Measurements from ENCODE around the gene CLHC1. TPM values are rescaled to one million over a fixed set of nuclear protein-coding genes. Genes with fewer than 3 reads are reported as not detected.

CLHC1 gene
- total and polyA plus RNA-seq, 2 donors (not counting 3 experiments of a cell fraction or from before 2014, with no cell fraction given), result 2.4 to 12.3 TPM

- no peaks in the 10 kb centered on the region for H4K20me1 ChIP-seq (replicated peaks; ENCODE audit: control insufficient read depth, extremely low read depth, insufficient read depth, low read length)
- DNase-seq (ENCODE audit: low read depth, low spot score) (no peak), FAIRE-seq (no peak)
- no TSS peak for BruUV-seq (replicated peaks)
- CTCF ChIA-PET, result no interaction called here
- H3K4me3 ChIP-seq (replicated peaks in 1 of 3; ENCODE audit: insufficient read depth in 1 of 3, low read depth in 1 of 3, low read length in 3 of 3), result no peak overlapping the region
- POLR2A ChIA-PET, result no interaction called here
- H2AFZ ChIP-seq (ENCODE audit: low read depth, low read length), result no peak overlapping the region
- no peak overlapping the region for H3K4me2 ChIP-seq (ENCODE audit: insufficient read depth, low read length)
- no peak overlapping the region for H3K27ac ChIP-seq (ENCODE audit: insufficient read depth, low read depth, low read length)
- no peaks in the 10 kb centered on the region for H3K9me3 ChIP-seq (replicated peaks; ENCODE audit: control insufficient read depth, insufficient read depth, low read length)
- H3K4me1 ChIP-seq (ENCODE audit: control insufficient read depth, extremely low read depth, insufficient read depth, low read length), result no peaks in the 10 kb centered on the region
- dilution Hi-C loops (cut with MboI; ENCODE audit: extremely low pct_ligation_motif_present, low sequenced_read_pairs), result no loop called here
- H3K9ac ChIP-seq (replicated peaks; ENCODE audit: extremely low read depth, insufficient read depth, low read length), result no peak overlapping the region
- no peak for TF ChIP-seq CTCF (IDR thresholded peaks at IDR 0.05; ENCODE audit: extremely low read depth in 1 of 2, insufficient read depth in 1 of 2, low read depth in 1 of 2, low read length in 2 of 2)
- no peak for TF ChIP-seq MAX (IDR thresholded peaks at IDR 0.05; ENCODE audit: insufficient read depth, insufficient read length)
- no peak for TF ChIP-seq EZH2 (IDR thresholded peaks at IDR 0.05; ENCODE audit: borderline replicate concordance, low read depth, low read length, severe bottlenecking)
- no peaks in the 10 kb centered on the region for H3K27me3 ChIP-seq (ENCODE audit: control insufficient read depth in 2 of 2, insufficient read depth in 2 of 2, low read length in 2 of 2)
- no peaks in the 10 kb centered on the region for H3K9me1 ChIP-seq (replicated peaks; ENCODE audit: control insufficient read depth, extremely low read depth, insufficient read depth, low read length)
- no peaks in the 10 kb centered on the region for H3K36me3 ChIP-seq (ENCODE audit: control insufficient read depth in 2 of 2, extremely low read depth in 1 of 2, insufficient read depth in 2 of 2, low read length in 2 of 2)
- intact Hi-C loops (cut with micrococcal nuclease), result no loop called here
- no peaks in the 10 kb centered on the region for H3K79me2 ChIP-seq (ENCODE audit: control insufficient read depth, insufficient read depth, low read length)
Observed at GRCh38 chr2:55204950-55205349, 27.1 kb downstream of the CLHC1 start.

- intact Hi-C loops (cut with micrococcal nuclease) (no loop called here), dilution Hi-C loops (cut with MboI; ENCODE audit: extremely low pct_ligation_motif_present, low sequenced_read_pairs) (no loop called here)
- no peak overlapping the region for H3K4me2 ChIP-seq (ENCODE audit: insufficient read depth, low read length)
- no peak overlapping the region for H2AFZ ChIP-seq (ENCODE audit: low read depth, low read length)
- no peaks in the 10 kb centered on the region for H3K4me1 ChIP-seq (ENCODE audit: control insufficient read depth, extremely low read depth, insufficient read depth, low read length)
- POLR2A ChIA-PET, result no interaction called here
- no peaks in the 10 kb centered on the region for H3K9me3 ChIP-seq (replicated peaks; ENCODE audit: control insufficient read depth, insufficient read depth, low read length)
- no TSS peak for BruUV-seq (replicated peaks)
- H3K9ac ChIP-seq (replicated peaks; ENCODE audit: extremely low read depth, insufficient read depth, low read length), result no peak overlapping the region
- H3K36me3 ChIP-seq (ENCODE audit: control insufficient read depth in 2 of 2, extremely low read depth in 1 of 2, insufficient read depth in 2 of 2, low read length in 2 of 2), result no peaks in the 10 kb centered on the region
- H3K27me3 ChIP-seq (ENCODE audit: control insufficient read depth in 2 of 2, insufficient read depth in 2 of 2, low read length in 2 of 2), result no peaks in the 10 kb centered on the region
- no peaks in the 10 kb centered on the region for H4K20me1 ChIP-seq (replicated peaks; ENCODE audit: control insufficient read depth, extremely low read depth, insufficient read depth, low read length)
- H3K27ac ChIP-seq (ENCODE audit: insufficient read depth, low read depth, low read length), result no peak overlapping the region
- no peaks in the 10 kb centered on the region for H3K79me2 ChIP-seq (ENCODE audit: control insufficient read depth, insufficient read depth, low read length)
- DNase-seq (ENCODE audit: low read depth, low spot score) (no peak), FAIRE-seq (no peak)
- no peak overlapping the region for H3K4me3 ChIP-seq (replicated peaks in 1 of 3; ENCODE audit: insufficient read depth in 1 of 3, low read depth in 1 of 3, low read length in 3 of 3)
- H3K9me1 ChIP-seq (replicated peaks; ENCODE audit: control insufficient read depth, extremely low read depth, insufficient read depth, low read length), result no peaks in the 10 kb centered on the region
- CTCF ChIA-PET, result no interaction called here
- TF ChIP-seq JUN (IDR thresholded peaks at IDR 0.05; ENCODE audit: borderline replicate concordance, insufficient read depth, insufficient read length, low read depth) (no peak), MAX (IDR thresholded peaks at IDR 0.05; ENCODE audit: insufficient read depth, insufficient read length) (no peak), MYC (IDR thresholded peaks at IDR 0.05; ENCODE audit: low read depth, low read length) (no peak), CTCF (IDR thresholded peaks at IDR 0.05; ENCODE audit: extremely low read depth in 1 of 2, insufficient read depth in 1 of 2, low read depth in 1 of 2, low read length in 2 of 2) (no peak), POLR2A (IDR thresholded peaks at IDR 0.05; ENCODE audit: low read depth, low read length) (no peak), EZH2 (IDR thresholded peaks at IDR 0.05; ENCODE audit: borderline replicate concordance, low read depth, low read length, severe bottlenecking) (no peak), POLR2AphosphoS5 (IDR thresholded peaks at IDR 0.05; ENCODE audit: insufficient read depth, low read depth, low read length) (no peak), FOS (IDR thresholded peaks at IDR 0.05; ENCODE audit: borderline replicate concordance, insufficient read depth, low read length) (no peak), GATA2 (IDR thresholded peaks at IDR 0.05; ENCODE audit: insufficient read depth, insufficient read length, low read depth, low read length) (no peak)
Observed at GRCh38 chr2:55204536-55204935, 27.6 kb downstream of the CLHC1 start.

All from endothelial cell of umbilical vein (primary cell).